ENCODE results near the gene DYRK1A. TPM values are rescaled to one million over a fixed set of nuclear protein-coding genes. Genes with fewer than 3 reads are reported as not detected.

Gene DYRK1A
- total RNA-seq, 1 donor from 2014 or later, result 72.9 TPM

- intact Hi-C loops (cut with DNase I), result no loop called here
- no peak for DNase-seq (ENCODE audit: low spot score)
These were observed 93.6 kb downstream of the DYRK1A start for GRCh38 chr21:37460196-37460595.

- intact Hi-C loops (cut with DNase I), result no loop called here
- no peak for DNase-seq (ENCODE audit: low spot score)
These were observed 94.9 kb downstream of the DYRK1A start for GRCh38 chr21:37461479-37461878.

- intact Hi-C loops (cut with DNase I), result no loop called here
- DNase-seq (ENCODE audit: low spot score), result no peak
These were observed 95.7 kb downstream of the DYRK1A start for GRCh38 chr21:37462087-37462861.

- DNase-seq (ENCODE audit: low spot score), result no peak
- intact Hi-C loops (cut with DNase I), result no loop called here
These were observed 96.7 kb downstream of the DYRK1A start for GRCh38 chr21:37463083-37463801.

- intact Hi-C loops (cut with DNase I), result no loop called here
- DNase-seq (ENCODE audit: low spot score), result no peak
These were observed 100.5 kb downstream of the DYRK1A start for GRCh38 chr21:37467082-37467481.

- intact Hi-C loops (cut with DNase I), result no loop called here
- no peak for DNase-seq (ENCODE audit: low spot score)
These were observed 102.3 kb downstream of the DYRK1A start for GRCh38 chr21:37468909-37469308.

GRCh38 chr21:37469441-37469840, 102.9 kb downstream of the DYRK1A start:
- DNase-seq (ENCODE audit: low spot score), result no peak
- intact Hi-C loops (cut with DNase I), result no loop called here

GRCh38 chr21:37472581-37472980, 106.0 kb downstream of the DYRK1A start:
- intact Hi-C loops (cut with DNase I), result no loop called here
- no peak for DNase-seq (ENCODE audit: low spot score)

GRCh38 chr21:37473491-37473890, 106.9 kb downstream of the DYRK1A start:
- no peak for DNase-seq (ENCODE audit: low spot score)
- intact Hi-C loops (cut with DNase I), result no loop called here

GRCh38 chr21:37474342-37474741, 107.8 kb downstream of the DYRK1A start:
- intact Hi-C loops (cut with DNase I), result no loop called here

GRCh38 chr21:37475186-37475868, 108.8 kb downstream of the DYRK1A start:
- no peak for DNase-seq (ENCODE audit: low spot score)
- intact Hi-C loops (cut with DNase I), result no loop called here

More at GRCh38 chr21:37474342-37474741, 107.8 kb downstream of the DYRK1A start:
- no peak for DNase-seq (ENCODE audit: low spot score)

GRCh38 chr21:37478794-37479193, 112.2 kb downstream of the DYRK1A start:
- DNase-seq (ENCODE audit: low spot score), result no peak
- intact Hi-C loops (cut with DNase I), result no loop called here

GRCh38 chr21:37483776-37484175, 117.2 kb downstream of the DYRK1A start:
- intact Hi-C loops (cut with DNase I), result no loop called here
- DNase-seq (ENCODE audit: low spot score), result no peak

- intact Hi-C loops (cut with DNase I), result no loop called here
- no peak for DNase-seq (ENCODE audit: low spot score)
These were observed 118.2 kb downstream of the DYRK1A start for GRCh38 chr21:37484535-37485474.

- no peak for DNase-seq (ENCODE audit: low spot score)
- intact Hi-C loops (cut with DNase I), result no loop called here
These were observed 123.0 kb downstream of the DYRK1A start for GRCh38 chr21:37489553-37489952.

GRCh38 chr21:37490084-37490483, 123.5 kb downstream of the DYRK1A start:
- intact Hi-C loops (cut with DNase I), result no loop called here
- no peak for DNase-seq (ENCODE audit: low spot score)

GRCh38 chr21:37496972-37497371, 130.4 kb downstream of the DYRK1A start:
- intact Hi-C loops (cut with DNase I), result no loop called here
- no peak for DNase-seq (ENCODE audit: low spot score)

GRCh38 chr21:37498664-37499063, 132.1 kb downstream of the DYRK1A start:
- no peak for DNase-seq (ENCODE audit: low spot score)
- intact Hi-C loops (cut with DNase I), result no loop called here

GRCh38 chr21:37502947-37503346, 136.4 kb downstream of the DYRK1A start:
- intact Hi-C loops (cut with DNase I), result no loop called here
- DNase-seq (ENCODE audit: low spot score), result no peak
